ENCODE data around the gene RHOB. TPM values are rescaled to one million over a fixed set of nuclear protein-coding genes. Genes with fewer than 3 reads are reported as not detected.

RHOB gene
- total and polyA plus RNA-seq, 2 experiments from 2014 or later: 146 to 429 TPM

- Histone ChIP-seq H3K79me2 (no peaks in the 10 kb centered on the region), H4K20me1 (ENCODE audit: insufficient read depth, poor library complexity, severe bottlenecking) (no peaks in the 10 kb centered on the region), H3K4me1 (ENCODE audit: insufficient read depth) (no peaks in the 10 kb centered on the region), H3K4me3 (no peak overlapping the region), H3K27me3 (no peaks in the 10 kb centered on the region), H3K9me3 (ENCODE audit: low read depth) (no peaks in the 10 kb centered on the region), H3K4me2 (no peak overlapping the region), H3K9me2 (replicated peaks; ENCODE audit: insufficient read depth) (no peaks in the 10 kb centered on the region), H3K27ac (no peak overlapping the region), H2AFZ (no peak overlapping the region), H3K36me3 (replicated peaks; ENCODE audit: insufficient read depth, low read depth) (no peaks in the 10 kb centered on the region)
- WGBS (ENCODE audit: low lambda C conversion rate, missing lambda C conversion rate): 82% methylated on average over 1 of the region's 1 CpG
- no peak for DNase-seq (ENCODE audit: low spot score)
- TF ChIP-seq EZH2 (IDR thresholded peaks at IDR 0.05; ENCODE audit: borderline replicate concordance): no peak
- no peak for TF ChIP-seq CTCF (IDR thresholded peaks at IDR 0.05; ENCODE audit: poor library complexity)
- no peak for TF ChIP-seq EZH2phosphoT487 (IDR thresholded peaks at IDR 0.05; ENCODE audit: low read depth, severe bottlenecking, unreplicated experiment)
These were observed 46.6 kb upstream of the RHOB start for GRCh38 chr2:20400306-20400705.

GRCh38 chr2:20400787-20401488 lies 45.9 kb upstream of the RHOB start:
- no peaks in the 10 kb centered on the region for H3K4me1 ChIP-seq (ENCODE audit: insufficient read depth)
- no peak overlapping the region for H2AFZ ChIP-seq
- no peak overlapping the region for H3K4me3 ChIP-seq
- WGBS (ENCODE audit: low lambda C conversion rate, missing lambda C conversion rate): 80% methylated on average over 3 of the region's 3 CpGs
- DNase-seq (ENCODE audit: low spot score): no peak
- no peaks in the 10 kb centered on the region for H3K36me3 ChIP-seq (replicated peaks; ENCODE audit: insufficient read depth, low read depth)
- no peak overlapping the region for H3K4me2 ChIP-seq
- TF ChIP-seq CTCF (IDR thresholded peaks at IDR 0.05; ENCODE audit: poor library complexity) (no peak), EZH2phosphoT487 (IDR thresholded peaks at IDR 0.05; ENCODE audit: low read depth, severe bottlenecking, unreplicated experiment) (no peak), EZH2 (IDR thresholded peaks at IDR 0.05; ENCODE audit: borderline replicate concordance) (no peak)
- H3K27ac ChIP-seq: no peak overlapping the region
- H3K9me2 ChIP-seq (replicated peaks; ENCODE audit: insufficient read depth): no peaks in the 10 kb centered on the region
- H3K27me3 ChIP-seq: no peaks in the 10 kb centered on the region
- H3K9me3 ChIP-seq (ENCODE audit: low read depth): no peaks in the 10 kb centered on the region
- no peaks in the 10 kb centered on the region for H3K79me2 ChIP-seq
- H4K20me1 ChIP-seq (ENCODE audit: insufficient read depth, poor library complexity, severe bottlenecking): no peaks in the 10 kb centered on the region

GRCh38 chr2:20401489-20401835 lies 45.4 kb upstream of the RHOB start:
- no peaks in the 10 kb centered on the region for H3K9me2 ChIP-seq (replicated peaks; ENCODE audit: insufficient read depth)
- no peaks in the 10 kb centered on the region for H3K36me3 ChIP-seq (replicated peaks; ENCODE audit: insufficient read depth, low read depth)
- no peaks in the 10 kb centered on the region for H3K27me3 ChIP-seq
- H3K4me2 ChIP-seq: no peak overlapping the region
- no peaks in the 10 kb centered on the region for H4K20me1 ChIP-seq (ENCODE audit: insufficient read depth, poor library complexity, severe bottlenecking)
- no peaks in the 10 kb centered on the region for H3K4me1 ChIP-seq (ENCODE audit: insufficient read depth)
- no peak overlapping the region for H3K4me3 ChIP-seq
- no peaks in the 10 kb centered on the region for H3K79me2 ChIP-seq
- TF ChIP-seq EZH2 (IDR thresholded peaks at IDR 0.05; ENCODE audit: borderline replicate concordance) (no peak), EZH2phosphoT487 (IDR thresholded peaks at IDR 0.05; ENCODE audit: low read depth, severe bottlenecking, unreplicated experiment) (no peak), CTCF (IDR thresholded peaks at IDR 0.05; ENCODE audit: poor library complexity) (no peak)
- H2AFZ ChIP-seq: no peak overlapping the region
- H3K9me3 ChIP-seq (ENCODE audit: low read depth): no peaks in the 10 kb centered on the region
- no peak overlapping the region for H3K27ac ChIP-seq
- 92% methylated on average over 6 of the region's 6 CpGs for WGBS (ENCODE audit: low lambda C conversion rate, missing lambda C conversion rate)
- DNase-seq (ENCODE audit: low spot score): no peak

Data from hepatocyte (in vitro differentiated cells).